ENCODE measurements around the gene UTY.
A peak's percentile ranks its signal among the peaks of the same experiment; 100 is the strongest.

The UTY gene

DNA sequence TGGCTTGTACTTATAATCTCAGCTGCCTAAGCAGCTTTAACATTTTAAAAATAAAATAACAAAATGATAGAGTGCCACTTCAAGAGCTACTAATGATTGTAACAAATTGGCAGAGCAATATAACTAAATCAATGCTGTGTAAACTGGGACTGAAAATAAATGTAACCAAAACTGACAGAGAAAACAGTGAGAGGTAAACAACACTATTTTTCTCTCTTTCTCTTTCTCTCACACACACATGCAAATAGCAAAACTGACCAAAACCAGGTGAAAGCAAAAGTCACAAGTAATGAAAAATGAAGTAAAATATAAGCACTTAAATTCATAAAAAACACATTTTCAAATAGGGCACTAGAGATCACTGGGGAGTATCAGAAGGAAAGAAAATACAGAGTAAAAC lies 109.6 kb downstream of the UTY start:
- Histone ChIP-seq H3K9me2 (ENCODE audit: low read depth, low read length) (no peaks in the 10 kb centered on the region), H4K20me1 (ENCODE audit: insufficient read depth, low read length) (no peaks in the 10 kb centered on the region), H3K9ac (ENCODE audit: low read length) (peak overlapping the region; percentile 56), H3K79me2 (ENCODE audit: insufficient read depth, low read length) (no peaks in the 10 kb centered on the region), H3K9me3 (ENCODE audit: low read length) (no peaks in the 10 kb centered on the region), H2AFZ (ENCODE audit: low read length) (no peak overlapping the region), H3K27me3 (ENCODE audit: insufficient read depth, low read length) (no peaks in the 10 kb centered on the region), H3K4me2 (ENCODE audit: low read length) (peak overlapping the region; percentile 70), H3K36me3 (ENCODE audit: insufficient read depth, low read length) (peaks cover 29% of the 10 kb centered on the region), H3K27ac (ENCODE audit: low read depth, low read length, poor library complexity, severe bottlenecking) (peak overlapping the region; percentile 94), H3F3A (ENCODE audit: insufficient read depth, low read length) (no peaks in the 10 kb centered on the region), H3K4me1 (ENCODE audit: insufficient read depth, low read length, severe bottlenecking) (peaks cover 38% of the 10 kb centered on the region), H3K4me3 (ENCODE audit: low read depth, low read length, poor library complexity, severe bottlenecking) (peak overlapping the region; percentile 43)
- TF ChIP-seq, protein P1, sequence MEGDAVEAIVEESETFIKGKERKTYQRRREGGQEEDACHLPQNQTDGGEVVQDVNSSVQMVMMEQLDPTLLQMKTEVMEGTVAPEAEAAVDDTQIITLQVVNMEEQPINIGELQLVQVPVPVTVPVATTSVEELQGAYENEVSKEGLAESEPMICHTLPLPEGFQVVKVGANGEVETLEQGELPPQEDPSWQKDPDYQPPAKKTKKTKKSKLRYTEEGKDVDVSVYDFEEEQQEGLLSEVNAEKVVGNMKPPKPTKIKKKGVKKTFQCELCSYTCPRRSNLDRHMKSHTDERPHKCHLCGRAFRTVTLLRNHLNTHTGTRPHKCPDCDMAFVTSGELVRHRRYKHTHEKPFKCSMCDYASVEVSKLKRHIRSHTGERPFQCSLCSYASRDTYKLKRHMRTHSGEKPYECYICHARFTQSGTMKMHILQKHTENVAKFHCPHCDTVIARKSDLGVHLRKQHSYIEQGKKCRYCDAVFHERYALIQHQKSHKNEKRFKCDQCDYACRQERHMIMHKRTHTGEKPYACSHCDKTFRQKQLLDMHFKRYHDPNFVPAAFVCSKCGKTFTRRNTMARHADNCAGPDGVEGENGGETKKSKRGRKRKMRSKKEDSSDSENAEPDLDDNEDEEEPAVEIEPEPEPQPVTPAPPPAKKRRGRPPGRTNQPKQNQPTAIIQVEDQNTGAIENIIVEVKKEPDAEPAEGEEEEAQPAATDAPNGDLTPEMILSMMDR (IDR thresholded peaks at IDR 0.05; ENCODE audit: low read length) = no peak
- TF ChIP-seq EZH2 (IDR thresholded peaks at IDR 0.05; ENCODE audit: borderline replicate concordance, low read length) = no peak

DNA sequence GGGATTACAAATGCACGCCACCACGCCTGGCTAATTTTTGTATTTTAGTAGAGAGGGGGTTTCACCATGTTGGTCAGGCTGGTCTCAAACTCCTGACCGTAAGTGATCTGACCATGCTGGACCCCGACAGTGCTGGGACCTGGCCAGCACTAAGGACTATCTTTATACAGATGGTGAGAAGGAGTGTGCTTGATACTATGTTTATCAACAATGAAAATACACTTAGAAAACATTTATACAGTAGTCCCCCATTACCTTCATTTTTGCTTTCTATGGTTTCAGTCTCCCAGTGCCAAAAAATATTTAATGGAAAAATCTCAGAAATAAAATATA lies 111.4 kb downstream of the UTY start:
- peaks cover 38% of the 10 kb centered on the region for H3K4me1 ChIP-seq (ENCODE audit: insufficient read depth, low read length, severe bottlenecking)
- no peak overlapping the region for H2AFZ ChIP-seq (ENCODE audit: low read length)
- no peaks in the 10 kb centered on the region for H3F3A ChIP-seq (ENCODE audit: insufficient read depth, low read length)
- no peaks in the 10 kb centered on the region for H4K20me1 ChIP-seq (ENCODE audit: insufficient read depth, low read length)
- no peak overlapping the region for H3K4me2 ChIP-seq (ENCODE audit: low read length)
- TF ChIP-seq, protein P1 (IDR thresholded peaks at IDR 0.05; ENCODE audit: low read length) = no peak
- no peak for TF ChIP-seq EZH2 (IDR thresholded peaks at IDR 0.05; ENCODE audit: borderline replicate concordance, low read length)
- H3K4me3 ChIP-seq (ENCODE audit: low read depth, low read length, poor library complexity, severe bottlenecking) = no peak overlapping the region
- no peaks in the 10 kb centered on the region for H3K9me2 ChIP-seq (ENCODE audit: low read depth, low read length)
- no peaks in the 10 kb centered on the region for H3K9me3 ChIP-seq (ENCODE audit: low read length)
- H3K79me2 ChIP-seq (ENCODE audit: insufficient read depth, low read length) = no peaks in the 10 kb centered on the region
- H3K36me3 ChIP-seq (ENCODE audit: insufficient read depth, low read length) = peaks cover 29% of the 10 kb centered on the region
- H3K27ac ChIP-seq (ENCODE audit: low read depth, low read length, poor library complexity, severe bottlenecking) = no peak overlapping the region
- no peaks in the 10 kb centered on the region for H3K27me3 ChIP-seq (ENCODE audit: insufficient read depth, low read length)
- no peak overlapping the region for H3K9ac ChIP-seq (ENCODE audit: low read length)

DNA sequence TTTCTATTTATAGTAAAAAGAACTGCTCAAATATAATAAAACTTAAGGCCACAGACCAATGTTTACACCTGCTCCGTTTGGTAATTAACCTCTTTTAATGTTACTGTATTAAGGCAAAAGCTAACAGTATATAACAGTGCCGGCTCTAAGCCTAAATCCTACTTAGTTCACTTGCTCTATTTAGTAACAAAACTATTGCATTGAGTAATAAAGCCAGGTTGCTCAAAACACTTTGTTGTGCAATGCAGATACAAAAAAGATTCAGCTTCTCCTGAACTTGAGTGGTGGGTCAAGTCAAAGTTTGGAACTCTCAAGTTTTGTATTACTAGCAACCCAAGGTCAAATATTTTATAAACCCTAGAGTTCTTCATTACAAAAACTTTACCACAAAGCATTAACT lies 116.2 kb downstream of the UTY start:
- H3K9ac ChIP-seq (ENCODE audit: low read length) = no peak overlapping the region
- no peaks in the 10 kb centered on the region for H3K9me2 ChIP-seq (ENCODE audit: low read depth, low read length)
- no peaks in the 10 kb centered on the region for H3K9me3 ChIP-seq (ENCODE audit: low read length)
- H3K4me3 ChIP-seq (ENCODE audit: low read depth, low read length, poor library complexity, severe bottlenecking) = no peak overlapping the region
- no peak for TF ChIP-seq EZH2 (IDR thresholded peaks at IDR 0.05; ENCODE audit: borderline replicate concordance, low read length)
- TF ChIP-seq, protein P1 (IDR thresholded peaks at IDR 0.05; ENCODE audit: low read length) = no peak
- H3K27me3 ChIP-seq (ENCODE audit: insufficient read depth, low read length) = no peaks in the 10 kb centered on the region
- no peak overlapping the region for H2AFZ ChIP-seq (ENCODE audit: low read length)
- H3K4me2 ChIP-seq (ENCODE audit: low read length) = no peak overlapping the region
- no peaks in the 10 kb centered on the region for H4K20me1 ChIP-seq (ENCODE audit: insufficient read depth, low read length)
- no peak overlapping the region for H3K27ac ChIP-seq (ENCODE audit: low read depth, low read length, poor library complexity, severe bottlenecking)
- H3F3A ChIP-seq (ENCODE audit: insufficient read depth, low read length) = no peaks in the 10 kb centered on the region
- peaks cover 34% of the 10 kb centered on the region for H3K36me3 ChIP-seq (ENCODE audit: insufficient read depth, low read length)
- no peaks in the 10 kb centered on the region for H3K79me2 ChIP-seq (ENCODE audit: insufficient read depth, low read length)
- peaks cover 3% of the 10 kb centered on the region for H3K4me1 ChIP-seq (ENCODE audit: insufficient read depth, low read length, severe bottlenecking)
